A549 (cell line): Measurements from ENCODE around the gene GTF2IRD1.
"Not testable (repeated sequence)": the region's sequence is repeated elsewhere in the genome, so short reads cannot be mapped to it uniquely, and the experiment has no call there.

Source experiments
- CBX2 ChIP-seq: fragments of 200-600 bp; sonication (generic); IDR thresholded peaks from 2 replicates; pipeline ENCODE4 v1.6.1; 2016; ENCODE audit warnings: low read depth, mild to moderate bottlenecking, borderline replicate concordance
- CEBPB ChIP-seq, 2 experiments: fragments of >200 bp in 1 of 2; sonication (Bioruptor Twin) in 1 of 2; formaldehyde crosslinking in 1 of 2; IDR thresholded peaks; 2 replicates each; pipeline ENCODE4 v1.6.1; 2012 to 2016
- EHF ChIP-seq: fragments of 250-450 bp; sonication (Bioruptor Pico); IDR thresholded peaks from 2 replicates; pipeline ENCODE4 v1.5.0; 2020; ENCODE audit warnings: mild to moderate bottlenecking
- JUN ChIP-seq, 2 experiments: fragments of >200 bp; sonication (Bioruptor Twin); formaldehyde crosslinking; IDR thresholded peaks; 2 replicates in 1 of 2; 3 replicates in 1 of 2; pipeline ENCODE4 v1.6.1; 2016 to 2017
- MAFK ChIP-seq: fragments of 450-650 bp; IDR thresholded peaks from 2 replicates; pipeline ENCODE4 v1.6.1; 2014; ENCODE audit not compliant: partially characterized antibody
- POLR2A ChIP-seq: IDR thresholded peaks from 2 replicates; pipeline ENCODE4 v1.6.1; 2012; ENCODE audit warnings: mild to moderate bottlenecking, low read length
- RCOR1 ChIP-seq: fragments of 150-350 bp; IDR thresholded peaks from 2 replicates; pipeline ENCODE4 v1.6.1; 2014; ENCODE audit warnings: antibody characterized with exemption, low read length, low read depth
- RNF2 ChIP-seq: fragments of 200-600 bp; sonication (generic); IDR thresholded peaks from 2 replicates; pipeline ENCODE4 v1.6.1; 2016; ENCODE audit warnings: low read depth, mild to moderate bottlenecking, antibody characterized with exemption, moderate library complexity, borderline replicate concordance
- TF ChIP-seq, protein P1 (sequence below): fragments of >200 bp; sonication (Bioruptor Twin); formaldehyde crosslinking; IDR thresholded peaks from 3 replicates; pipeline ENCODE4 v1.5.1; 2016
- TF ChIP-seq, protein P2 (sequence below): fragments of 200-600 bp; sonication (generic); IDR thresholded peaks from 2 replicates; pipeline ENCODE4 v1.6.1; 2016; ENCODE audit warnings: antibody characterized with exemption, mild to moderate bottlenecking, moderate library complexity

DNA sequence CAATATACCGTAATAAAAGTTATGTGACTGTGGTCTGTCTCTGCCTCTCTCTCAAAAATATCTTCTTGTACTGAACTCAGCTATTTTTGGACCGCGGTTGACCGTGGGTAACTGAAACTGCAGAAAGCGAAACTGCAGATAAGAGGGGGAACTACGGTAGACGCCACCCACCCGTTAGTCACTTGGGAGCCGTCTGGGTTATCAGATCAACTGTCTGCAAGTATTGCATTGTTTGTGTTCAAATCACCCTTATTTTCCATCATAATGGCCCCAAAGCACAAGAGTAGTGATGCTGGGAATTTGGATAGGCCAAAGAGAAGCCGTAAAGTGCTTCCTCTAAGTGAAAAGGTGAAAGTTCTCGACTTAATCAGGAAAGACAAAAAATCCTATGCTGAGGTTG, 196.3 kb downstream of the GTF2IRD1 start:
- not testable (repeated sequence) for TF ChIP-seq CEBPB (IDR thresholded peaks at IDR 0.05); CBX2; POLR2A; MAFK; RCOR1; JUN (IDR thresholded peaks at IDR 0.05); RNF2; EHF (CRISPR knock-in tag)
- TF ChIP-seq, protein P1, sequence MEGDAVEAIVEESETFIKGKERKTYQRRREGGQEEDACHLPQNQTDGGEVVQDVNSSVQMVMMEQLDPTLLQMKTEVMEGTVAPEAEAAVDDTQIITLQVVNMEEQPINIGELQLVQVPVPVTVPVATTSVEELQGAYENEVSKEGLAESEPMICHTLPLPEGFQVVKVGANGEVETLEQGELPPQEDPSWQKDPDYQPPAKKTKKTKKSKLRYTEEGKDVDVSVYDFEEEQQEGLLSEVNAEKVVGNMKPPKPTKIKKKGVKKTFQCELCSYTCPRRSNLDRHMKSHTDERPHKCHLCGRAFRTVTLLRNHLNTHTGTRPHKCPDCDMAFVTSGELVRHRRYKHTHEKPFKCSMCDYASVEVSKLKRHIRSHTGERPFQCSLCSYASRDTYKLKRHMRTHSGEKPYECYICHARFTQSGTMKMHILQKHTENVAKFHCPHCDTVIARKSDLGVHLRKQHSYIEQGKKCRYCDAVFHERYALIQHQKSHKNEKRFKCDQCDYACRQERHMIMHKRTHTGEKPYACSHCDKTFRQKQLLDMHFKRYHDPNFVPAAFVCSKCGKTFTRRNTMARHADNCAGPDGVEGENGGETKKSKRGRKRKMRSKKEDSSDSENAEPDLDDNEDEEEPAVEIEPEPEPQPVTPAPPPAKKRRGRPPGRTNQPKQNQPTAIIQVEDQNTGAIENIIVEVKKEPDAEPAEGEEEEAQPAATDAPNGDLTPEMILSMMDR: not testable (repeated sequence)
- TF ChIP-seq, protein P2, sequence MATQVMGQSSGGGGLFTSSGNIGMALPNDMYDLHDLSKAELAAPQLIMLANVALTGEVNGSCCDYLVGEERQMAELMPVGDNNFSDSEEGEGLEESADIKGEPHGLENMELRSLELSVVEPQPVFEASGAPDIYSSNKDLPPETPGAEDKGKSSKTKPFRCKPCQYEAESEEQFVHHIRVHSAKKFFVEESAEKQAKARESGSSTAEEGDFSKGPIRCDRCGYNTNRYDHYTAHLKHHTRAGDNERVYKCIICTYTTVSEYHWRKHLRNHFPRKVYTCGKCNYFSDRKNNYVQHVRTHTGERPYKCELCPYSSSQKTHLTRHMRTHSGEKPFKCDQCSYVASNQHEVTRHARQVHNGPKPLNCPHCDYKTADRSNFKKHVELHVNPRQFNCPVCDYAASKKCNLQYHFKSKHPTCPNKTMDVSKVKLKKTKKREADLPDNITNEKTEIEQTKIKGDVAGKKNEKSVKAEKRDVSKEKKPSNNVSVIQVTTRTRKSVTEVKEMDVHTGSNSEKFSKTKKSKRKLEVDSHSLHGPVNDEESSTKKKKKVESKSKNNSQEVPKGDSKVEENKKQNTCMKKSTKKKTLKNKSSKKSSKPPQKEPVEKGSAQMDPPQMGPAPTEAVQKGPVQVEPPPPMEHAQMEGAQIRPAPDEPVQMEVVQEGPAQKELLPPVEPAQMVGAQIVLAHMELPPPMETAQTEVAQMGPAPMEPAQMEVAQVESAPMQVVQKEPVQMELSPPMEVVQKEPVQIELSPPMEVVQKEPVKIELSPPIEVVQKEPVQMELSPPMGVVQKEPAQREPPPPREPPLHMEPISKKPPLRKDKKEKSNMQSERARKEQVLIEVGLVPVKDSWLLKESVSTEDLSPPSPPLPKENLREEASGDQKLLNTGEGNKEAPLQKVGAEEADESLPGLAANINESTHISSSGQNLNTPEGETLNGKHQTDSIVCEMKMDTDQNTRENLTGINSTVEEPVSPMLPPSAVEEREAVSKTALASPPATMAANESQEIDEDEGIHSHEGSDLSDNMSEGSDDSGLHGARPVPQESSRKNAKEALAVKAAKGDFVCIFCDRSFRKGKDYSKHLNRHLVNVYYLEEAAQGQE: not testable (repeated sequence)
